ENCODE results near the gene EHHADH.

DNA sequence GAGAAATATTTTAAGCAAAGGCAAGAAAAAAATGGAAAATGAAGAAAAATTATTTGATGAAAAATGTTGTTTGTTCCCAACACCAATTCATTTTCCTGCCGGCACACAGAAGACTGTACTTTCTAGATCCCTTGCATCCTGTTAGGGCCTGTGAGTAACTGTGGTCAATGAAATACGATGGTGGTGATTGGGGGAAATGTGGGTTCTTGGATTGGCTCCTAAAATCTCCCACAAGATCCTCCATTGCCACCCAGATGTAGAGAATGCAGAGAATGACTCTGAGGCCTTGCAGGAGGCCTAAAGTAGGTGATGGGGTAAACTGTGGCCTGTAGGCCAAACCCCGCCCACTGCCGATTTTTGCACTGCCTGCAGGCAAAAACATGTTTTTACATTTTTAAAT lies 54.6 kb downstream of the EHHADH start:
- TF ChIP-seq POLR2AphosphoS5 (IDR thresholded peaks at IDR 0.05; ENCODE audit: low read depth, low read length) = no peak
- TF ChIP-seq POLR2A (IDR thresholded peaks at IDR 0.05; ENCODE audit: low read depth, low read length) = no peak
- TF ChIP-seq TAF1 (IDR thresholded peaks at IDR 0.05; ENCODE audit: low read depth, low read length) = no peak
- TF ChIP-seq SPI1 (IDR thresholded peaks at IDR 0.05; ENCODE audit: low read depth, low read length) = no peak
- TF ChIP-seq PAX5 (IDR thresholded peaks at IDR 0.05; ENCODE audit: insufficient read depth, low read length, severe bottlenecking) = no peak
- no peak for TF ChIP-seq POU2F2 (IDR thresholded peaks at IDR 0.05; ENCODE audit: low read depth, low read length)

Measured in GM12891 (cell line).